Mesodermal cell (in vitro differentiated cells): ENCODE results near the gene UBE2L6. TPM values are rescaled to one million over a fixed set of nuclear protein-coding genes. Genes with fewer than 3 reads are reported as not detected.

Experiments used
- H3K27ac ChIP-seq: 2 replicates; pipeline ENCODE4 v1.7.0; 2013; ENCODE audit warnings: mild to moderate bottlenecking, low read depth, low read length, moderate library complexity; ENCODE audit not compliant: severe bottlenecking
- H3K36me3 ChIP-seq: 2 replicates; pipeline ENCODE4 v1.7.1; 2013; ENCODE audit warnings: mild to moderate bottlenecking, low read length, moderate library complexity; ENCODE audit not compliant: control insufficient read depth, insufficient read depth
- H3K4me1 ChIP-seq: one replicate; pipeline ENCODE4 v1.7.1; 2013; ENCODE audit warnings: mild to moderate bottlenecking, low read length; ENCODE audit not compliant: insufficient read depth, control insufficient read depth, poor library complexity, severe bottlenecking
- H3K4me3 ChIP-seq: 2 replicates; pipeline ENCODE4 v1.7.0; 2013; ENCODE audit warnings: low read length, control low read depth, mild to moderate bottlenecking; ENCODE audit not compliant: insufficient read depth, poor library complexity, severe bottlenecking; ENCODE audit errors: extremely low read depth
- H3K9me3 ChIP-seq: 2 replicates; pipeline ENCODE4 v1.7.1; 2013; ENCODE audit warnings: mild to moderate bottlenecking, low read length, moderate library complexity; ENCODE audit not compliant: control insufficient read depth
- WGBS, 2 experiments: methylation state at CpG; one replicate each; pipeline ENCODE4 v1.1.5; 2013; ENCODE audit warnings: missing lambda C conversion rate in 2 of 2; ENCODE audit not compliant: insufficient coverage in 2 of 2; 5-methylcytosine and 5-hydroxymethylcytosine counted together
- polyA plus RNA-seq, 2 experiments: library from polyadenylated mRNA; stranded (reverse); fragments of 50-300 nt; gene quantifications; one replicate each; pipeline ENCODE4 v1.2.3, GENCODE V29; 2013

Gene UBE2L6
- 46.4 TPM for polyA plus RNA-seq (2013, experiment 1 of 2)
- polyA plus RNA-seq (2013, experiment 2 of 2), result 40.9 TPM

DNA sequence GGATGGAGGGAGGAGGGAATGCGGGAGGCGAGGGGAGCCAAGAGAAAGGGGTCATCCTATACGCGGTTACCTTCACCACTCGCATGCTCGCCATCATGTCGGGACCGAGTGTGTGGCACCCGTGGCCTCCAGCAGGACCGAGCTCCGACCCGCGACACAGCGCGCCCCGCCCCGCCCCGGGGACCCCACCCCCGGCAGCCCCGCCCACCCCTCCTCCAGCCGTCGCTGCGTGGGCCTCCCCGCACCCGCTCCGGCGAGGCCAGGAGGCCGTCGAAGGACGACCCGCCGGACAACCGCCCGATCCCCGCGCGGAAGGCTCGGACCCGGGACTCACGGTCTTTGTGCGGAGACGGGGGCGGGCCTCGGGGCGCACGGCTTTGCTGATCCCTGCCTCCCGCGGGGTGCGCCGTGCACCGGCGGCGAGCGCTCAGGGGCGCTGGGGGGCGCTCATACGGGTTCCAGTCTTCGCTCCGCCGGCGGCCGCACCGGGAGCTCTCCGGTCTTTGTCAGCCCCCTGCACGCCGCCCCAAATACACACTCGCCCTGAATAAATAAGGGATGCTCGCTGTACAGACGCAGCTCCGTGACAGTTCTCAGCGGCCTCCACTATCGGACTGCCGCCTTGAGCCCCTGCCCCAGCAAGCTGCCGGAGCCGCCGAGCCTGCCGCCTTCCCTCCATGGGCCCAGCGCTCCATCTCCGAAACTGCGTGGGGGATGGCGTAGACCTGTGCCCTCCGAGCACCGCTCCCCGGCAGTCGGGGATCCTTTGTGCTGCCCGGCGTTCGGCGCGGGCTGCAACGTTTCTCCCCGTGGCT is at the start of gene UBE2L6:
UBE2L6 (minus strand) TSS at position 158 of the 815 bp plus-strand sequence; CDS start at position 97, 61 bp downstream.
- peaks cover 7% of the 10 kb centered on the region for H3K4me1 ChIP-seq
- H3K36me3 ChIP-seq, result no peaks in the 10 kb centered on the region
- 0 to 1% methylated on average over 62 to 75 of the region's 92 CpGs for WGBS, 2 experiments
- peak within 1 kb of the TSS; percentile 79 for H3K27ac ChIP-seq
- H3K4me3 ChIP-seq, result peak within 1 kb of the TSS; percentile 69
- no peaks in the 10 kb centered on the region for H3K9me3 ChIP-seq

DNA sequence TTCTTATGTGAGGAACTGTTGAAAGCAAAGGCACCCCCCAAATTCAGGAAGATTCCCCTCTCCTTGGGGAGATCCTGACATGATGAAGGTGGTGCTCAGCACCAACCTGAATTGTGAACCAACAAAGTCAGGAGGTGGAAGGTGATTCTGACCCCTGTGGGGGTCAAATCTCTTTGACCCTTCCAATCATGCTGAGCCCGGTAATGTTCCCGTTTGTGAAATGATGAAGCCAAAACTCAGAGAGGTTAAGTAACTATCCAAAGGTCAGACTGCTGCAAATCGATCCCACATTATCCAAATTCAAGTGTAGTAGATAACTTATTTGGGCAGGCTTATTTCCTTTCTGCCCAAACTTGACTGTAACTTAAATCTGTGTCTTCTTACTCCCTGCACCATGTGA is 49.1 kb upstream of the UBE2L6 start:
- H3K27ac ChIP-seq, result no peak overlapping the region
- H3K4me1 ChIP-seq, result peaks cover 4% of the 10 kb centered on the region
- H3K36me3 ChIP-seq, result peaks cover 31% of the 10 kb centered on the region
- 94 to 100% methylated on average over 2 to 3 of the region's 3 CpGs for WGBS, 2 experiments
- no peak overlapping the region for H3K4me3 ChIP-seq
- peaks cover 9% of the 10 kb centered on the region for H3K9me3 ChIP-seq

DNA sequence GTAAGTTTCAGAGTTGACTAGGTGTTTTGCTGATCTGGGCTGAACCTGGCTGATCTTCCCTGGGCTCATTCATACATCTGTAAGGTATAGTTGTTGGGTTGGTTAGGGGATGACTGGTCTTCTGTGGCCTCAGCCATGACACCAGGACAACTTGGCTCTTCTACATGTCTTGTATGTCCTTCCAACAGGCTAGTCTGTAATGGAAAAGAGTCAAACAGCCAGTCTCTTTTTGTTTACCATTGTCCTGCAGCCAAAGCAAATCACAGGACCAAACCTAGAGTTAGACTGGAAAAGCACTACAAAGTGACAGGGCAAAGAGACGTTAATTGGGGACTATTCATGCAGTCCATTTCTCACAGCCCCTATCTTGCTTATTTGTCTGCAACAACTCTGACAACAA is 47.8 kb upstream of the UBE2L6 start:
- H3K4me3 ChIP-seq, result no peak overlapping the region
- peaks cover 4% of the 10 kb centered on the region for H3K4me1 ChIP-seq
- no peak overlapping the region for H3K27ac ChIP-seq
- H3K36me3 ChIP-seq, result peaks cover 40% of the 10 kb centered on the region
- H3K9me3 ChIP-seq, result peaks cover 9% of the 10 kb centered on the region
- 78 to 100% methylated on average over 1 of the region's 1 CpG for WGBS, 2 experiments

DNA sequence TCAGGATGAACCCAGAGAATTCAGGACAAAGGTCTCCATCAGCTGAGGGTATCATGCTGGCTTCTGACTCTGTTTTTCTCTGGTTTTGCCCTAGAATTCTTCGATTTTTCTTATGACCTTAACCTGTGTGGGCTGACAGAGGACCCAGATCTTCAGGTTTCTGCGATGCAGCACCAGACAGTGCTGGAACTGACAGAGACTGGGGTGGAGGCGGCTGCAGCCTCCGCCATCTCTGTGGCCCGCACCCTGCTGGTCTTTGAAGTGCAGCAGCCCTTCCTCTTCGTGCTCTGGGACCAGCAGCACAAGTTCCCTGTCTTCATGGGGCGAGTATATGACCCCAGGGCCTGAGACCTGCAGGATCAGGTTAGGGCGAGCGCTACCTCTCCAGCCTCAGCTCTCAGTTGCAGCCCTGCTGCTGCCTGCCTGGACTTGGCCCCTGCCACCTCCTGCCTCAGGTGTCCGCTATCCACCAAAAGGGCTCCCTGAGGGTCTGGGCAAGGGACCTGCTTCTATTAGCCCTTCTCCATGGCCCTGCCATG is 46.8 kb upstream of the UBE2L6 start:
- Histone ChIP-seq H3K4me3 (no peak overlapping the region), H3K4me1 (peaks cover 4% of the 10 kb centered on the region), H3K9me3 (peaks cover 2% of the 10 kb centered on the region), H3K27ac (no peak overlapping the region), H3K36me3 (peaks cover 47% of the 10 kb centered on the region)
- 79 to 84% methylated on average over 10 of the region's 10 CpGs for WGBS, 2 experiments

DNA sequence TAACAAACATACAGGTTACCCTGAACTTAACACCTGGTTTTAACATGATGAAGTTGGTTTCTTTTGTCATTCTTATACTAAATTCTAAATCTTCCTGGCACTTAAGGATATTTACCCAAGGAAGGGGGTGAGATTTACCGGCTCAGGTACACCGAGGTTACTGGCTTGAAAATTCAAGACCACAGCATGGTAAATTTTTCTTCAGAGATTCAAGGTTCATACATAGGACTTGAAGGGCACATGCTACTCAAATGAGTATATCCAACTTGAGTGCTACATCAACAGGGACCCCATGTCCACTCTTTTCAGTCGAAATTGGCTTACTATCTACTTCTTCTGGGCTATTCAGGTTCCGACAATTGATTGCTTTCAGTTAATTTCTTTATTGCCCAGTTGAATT is 42.7 kb upstream of the UBE2L6 start:
- H3K4me1 ChIP-seq, result peaks cover 4% of the 10 kb centered on the region
- H3K36me3 ChIP-seq, result peaks cover 71% of the 10 kb centered on the region
- 88 to 93% methylated on average over 3 to 4 of the region's 4 CpGs for WGBS, 2 experiments
- H3K4me3 ChIP-seq, result no peak overlapping the region
- H3K27ac ChIP-seq, result no peak overlapping the region
- no peaks in the 10 kb centered on the region for H3K9me3 ChIP-seq

DNA sequence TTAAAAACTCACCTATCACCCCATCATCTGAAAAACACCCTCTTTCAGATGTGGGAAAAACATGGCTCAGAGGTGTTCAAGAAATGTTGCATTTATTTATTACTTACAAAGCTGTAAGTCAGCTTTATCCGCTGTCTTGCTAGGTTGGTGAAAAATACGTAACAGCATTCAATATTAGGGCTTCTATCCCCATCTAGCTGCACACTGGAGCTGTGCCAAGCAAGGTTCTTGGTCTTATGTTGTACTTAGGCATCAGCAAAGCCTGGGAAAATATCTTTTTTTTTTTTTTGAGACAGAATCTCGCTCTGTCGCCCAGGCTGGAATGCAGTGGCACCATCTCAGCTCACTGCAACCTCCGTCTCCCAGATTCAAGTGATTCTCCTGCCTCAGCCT is 37.6 kb upstream of the UBE2L6 start:
- Histone ChIP-seq H3K27ac (no peak overlapping the region), H3K9me3 (no peaks in the 10 kb centered on the region), H3K4me1 (peaks cover 13% of the 10 kb centered on the region), H3K36me3 (peaks cover 44% of the 10 kb centered on the region), H3K4me3 (no peak overlapping the region)
- WGBS, 2 experiments, result 89 to 95% methylated on average over 3 to 5 of the region's 5 CpGs

DNA sequence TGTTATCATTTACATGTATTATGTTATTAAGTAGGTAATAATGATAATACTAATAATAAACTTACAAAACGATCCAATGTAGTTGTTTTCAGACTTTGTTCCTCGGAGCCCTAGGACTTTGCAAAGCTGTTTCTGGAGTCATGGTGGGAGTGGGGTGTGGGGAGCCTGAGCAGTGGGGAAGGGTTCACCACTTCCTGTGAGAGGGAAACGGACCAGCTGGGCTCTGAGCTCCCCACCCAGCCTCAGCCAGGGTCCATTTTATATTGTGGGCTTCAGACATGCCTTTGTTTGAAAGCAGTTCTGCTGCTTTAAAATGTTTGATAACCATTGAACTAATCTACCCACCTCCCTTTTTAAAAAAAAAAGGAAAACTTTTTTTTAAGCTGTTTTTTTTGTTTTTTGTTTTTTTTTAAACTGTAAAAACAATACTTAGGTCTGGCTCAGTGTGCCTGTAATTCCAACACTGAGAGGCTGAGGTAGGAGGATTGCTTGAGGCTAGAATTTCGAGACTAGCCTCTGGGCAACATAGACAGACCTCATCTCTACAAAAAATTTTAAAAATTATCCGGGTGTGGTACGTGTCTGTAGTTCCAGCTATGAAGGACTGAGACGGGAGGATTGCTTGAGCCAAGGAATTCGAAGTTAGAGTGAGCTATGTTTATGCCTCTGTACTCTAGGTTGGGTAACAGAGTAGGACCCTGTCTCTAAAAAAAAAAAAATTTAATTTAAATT is 37.0 kb upstream of the UBE2L6 start:
- Histone ChIP-seq H3K27ac (no peak overlapping the region), H3K9me3 (no peaks in the 10 kb centered on the region), H3K4me1 (peaks cover 19% of the 10 kb centered on the region), H3K4me3 (no peak overlapping the region), H3K36me3 (peaks cover 46% of the 10 kb centered on the region)
- WGBS, 2 experiments, result 40% methylated on average over 1 of the region's 8 CpGs

DNA sequence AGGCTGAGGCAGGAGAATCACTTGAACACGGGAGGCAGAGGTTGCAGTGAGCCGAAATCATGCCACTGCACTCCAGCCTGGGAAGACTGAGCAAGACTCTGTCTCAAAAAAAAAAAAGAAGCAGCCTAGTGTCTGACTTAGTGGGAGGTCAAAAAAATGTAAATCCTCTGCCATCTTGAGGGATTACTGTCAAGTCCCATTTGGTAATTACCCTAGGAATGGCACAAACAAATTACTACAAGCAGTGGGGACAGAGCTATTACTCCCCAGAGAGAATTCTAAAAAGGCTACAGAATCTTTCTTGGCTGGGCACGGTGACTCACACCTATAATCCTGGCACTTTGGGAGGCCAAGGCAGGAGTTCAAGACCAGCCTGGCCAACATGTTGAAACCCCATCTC is 33.8 kb upstream of the UBE2L6 start:
- peaks cover 28% of the 10 kb centered on the region for H3K4me1 ChIP-seq
- H3K4me3 ChIP-seq, result no peak overlapping the region
- H3K27ac ChIP-seq, result no peak overlapping the region
- 90 to 94% methylated on average over 3 of the region's 3 CpGs for WGBS, 2 experiments
- no peaks in the 10 kb centered on the region for H3K9me3 ChIP-seq
- H3K36me3 ChIP-seq, result peaks cover 30% of the 10 kb centered on the region

DNA sequence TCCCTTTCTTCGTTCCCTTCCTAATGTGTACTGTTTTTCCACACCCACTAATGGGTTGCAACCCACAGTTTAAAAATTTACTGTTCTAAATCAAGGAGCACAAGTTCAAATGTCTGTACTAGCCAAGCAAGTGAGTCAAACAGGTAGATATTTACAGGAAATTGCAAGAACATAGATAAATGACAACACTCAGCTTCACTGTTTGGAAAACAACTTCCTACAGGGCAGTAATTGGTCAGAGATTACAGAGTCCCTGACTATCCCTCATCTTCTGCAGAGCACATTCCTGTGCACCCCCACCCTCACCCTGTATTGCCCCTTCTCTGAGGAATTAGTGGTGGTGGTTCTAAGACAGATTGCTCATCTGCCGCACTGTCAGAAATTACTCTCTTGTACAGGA is 31.9 kb upstream of the UBE2L6 start:
- Histone ChIP-seq H3K36me3 (peaks cover 20% of the 10 kb centered on the region), H3K4me1 (peaks cover 24% of the 10 kb centered on the region), H3K9me3 (no peaks in the 10 kb centered on the region), H3K27ac (peak overlapping the region; percentile 92), H3K4me3 (peak overlapping the region; percentile 50)
- WGBS, 2 experiments, result 43 to 100% methylated on average over 1 of the region's 2 CpGs

DNA sequence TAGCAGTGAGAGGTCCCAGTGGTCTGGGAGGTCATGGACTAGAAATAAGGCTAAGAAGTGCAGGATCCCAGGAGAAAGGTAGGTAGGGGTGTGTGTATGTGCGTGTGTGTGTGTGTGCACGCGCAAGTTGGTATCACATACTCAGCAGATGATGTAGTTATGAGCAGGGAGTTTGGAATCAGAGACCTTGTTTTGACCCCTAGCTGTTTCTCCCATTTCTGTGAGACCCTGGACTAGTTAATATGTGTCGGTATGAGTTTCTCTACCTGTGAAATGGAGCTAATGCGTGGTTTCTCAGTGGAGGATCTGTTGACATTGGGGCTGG is 31.3 kb upstream of the UBE2L6 start:
- WGBS, 2 experiments, result 70 to 79% methylated on average over 4 of the region's 5 CpGs
- H3K27ac ChIP-seq, result peak overlapping the region; percentile 92
- H3K36me3 ChIP-seq, result peaks cover 20% of the 10 kb centered on the region
- H3K4me3 ChIP-seq, result peak overlapping the region; percentile 50
- H3K4me1 ChIP-seq, result peaks cover 19% of the 10 kb centered on the region
- no peaks in the 10 kb centered on the region for H3K9me3 ChIP-seq
